HG03342 (cell line): ENCODE data around the gene CNGA3.
"Not testable (repeated sequence)": the region's sequence is repeated elsewhere in the genome, so short reads cannot be mapped to it uniquely, and the experiment has no call there.

Experiments used
- ATAC-seq: cut with Tn5 transposase; IDR thresholded peaks from one replicate; pipeline ENCODE4 v1.9.1; 2021; ENCODE audit warnings: mild to moderate bottlenecking, moderate library complexity; ENCODE audit not compliant: unreplicated experiment

The CNGA3 gene

DNA sequence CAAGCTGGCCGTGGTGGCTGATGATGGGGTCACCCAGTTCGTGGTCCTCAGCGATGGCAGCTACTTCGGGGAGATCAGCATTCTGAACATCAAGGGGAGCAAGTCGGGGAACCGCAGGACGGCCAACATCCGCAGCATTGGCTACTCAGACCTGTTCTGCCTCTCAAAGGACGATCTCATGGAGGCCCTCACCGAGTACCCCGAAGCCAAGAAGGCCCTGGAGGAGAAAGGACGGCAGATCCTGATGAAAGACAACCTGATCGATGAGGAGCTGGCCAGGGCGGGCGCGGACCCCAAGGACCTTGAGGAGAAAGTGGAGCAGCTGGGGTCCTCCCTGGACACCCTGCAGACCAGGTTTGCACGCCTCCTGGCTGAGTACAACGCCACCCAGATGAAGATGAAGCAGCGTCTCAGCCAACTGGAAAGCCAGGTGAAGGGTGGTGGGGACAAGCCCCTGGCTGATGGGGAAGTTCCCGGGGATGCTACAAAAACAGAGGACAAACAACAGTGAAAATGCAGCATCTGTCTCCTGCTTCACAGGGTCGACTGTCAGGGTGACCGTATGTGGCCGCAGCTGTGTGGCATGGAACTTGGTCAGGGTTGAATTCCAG lies 50.6 kb downstream of the CNGA3 start:
- no peak for ATAC-seq

DNA sequence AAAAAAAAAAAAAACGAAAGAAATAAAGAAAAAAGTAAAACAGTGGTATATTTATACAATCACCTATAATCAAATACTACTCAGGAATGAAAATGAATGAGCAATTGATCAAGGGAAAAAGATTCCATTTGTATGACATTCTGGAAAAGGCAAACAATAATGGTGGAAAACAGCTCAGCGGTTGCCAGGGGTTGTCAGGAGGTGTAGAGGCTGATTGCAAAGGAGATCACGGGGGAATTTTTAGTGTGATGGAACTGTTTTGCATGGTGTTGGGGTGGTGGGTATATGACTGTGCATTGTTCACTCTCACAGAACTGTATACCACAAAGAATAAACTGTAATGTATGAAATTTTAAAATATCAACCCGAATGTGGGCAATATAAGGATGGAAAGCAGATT lies 52.9 kb downstream of the CNGA3 start:
- ATAC-seq: no peak

DNA sequence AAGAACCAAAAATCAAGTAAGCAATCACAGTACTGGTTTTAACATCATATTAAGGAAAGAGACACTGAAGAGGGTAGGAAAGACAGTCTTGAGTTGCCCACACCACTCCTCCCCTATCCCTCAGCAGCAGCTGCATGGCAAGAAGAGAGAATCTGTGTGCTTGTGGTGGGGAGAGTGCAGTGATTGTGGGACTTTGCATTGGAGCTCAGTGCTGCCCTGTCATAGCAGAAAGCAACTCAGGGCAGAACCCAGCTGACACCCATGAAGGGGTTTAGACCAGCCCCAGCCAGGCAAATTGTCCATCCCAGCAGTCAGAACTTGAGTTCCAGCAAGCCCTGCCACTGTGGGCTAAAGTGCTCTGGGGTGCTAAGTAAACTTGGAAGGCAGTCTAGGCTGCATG lies 57.6 kb downstream of the CNGA3 start:
- ATAC-seq: no peak

DNA sequence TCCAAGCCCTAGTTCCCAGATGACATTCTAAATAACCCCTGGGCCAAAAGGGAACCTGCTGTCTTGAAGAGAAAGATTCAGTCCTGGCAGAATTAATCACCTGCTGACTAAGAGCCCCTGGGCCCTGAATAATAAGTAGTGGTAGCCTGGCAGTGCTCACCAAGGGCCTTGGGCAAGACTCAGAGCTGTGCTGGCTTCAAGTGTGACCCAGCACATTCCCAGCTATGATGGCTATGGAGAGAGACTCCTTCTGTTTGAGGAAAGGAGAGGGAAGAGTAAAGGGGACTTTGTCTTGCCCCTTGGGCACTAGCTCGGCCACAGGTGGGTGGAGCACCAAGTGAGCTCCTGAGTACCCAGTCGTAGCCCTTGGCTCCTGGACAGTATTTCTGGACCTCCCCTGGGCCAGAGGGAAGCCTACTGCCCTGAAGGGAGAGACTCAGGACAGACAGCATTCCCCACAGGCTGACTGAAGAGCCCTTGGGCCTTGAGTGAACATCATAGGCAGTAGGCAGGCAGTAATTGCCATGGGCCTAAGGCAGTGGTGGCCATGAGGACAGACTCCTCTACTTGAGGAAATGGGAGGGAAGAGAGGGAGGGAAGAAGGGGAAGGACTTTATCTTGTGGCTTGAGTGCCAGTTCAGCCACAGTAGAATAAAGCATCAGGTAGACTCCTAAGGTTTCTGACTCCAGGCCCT lies 58.4 kb downstream of the CNGA3 start:
- ATAC-seq: no peak

DNA sequence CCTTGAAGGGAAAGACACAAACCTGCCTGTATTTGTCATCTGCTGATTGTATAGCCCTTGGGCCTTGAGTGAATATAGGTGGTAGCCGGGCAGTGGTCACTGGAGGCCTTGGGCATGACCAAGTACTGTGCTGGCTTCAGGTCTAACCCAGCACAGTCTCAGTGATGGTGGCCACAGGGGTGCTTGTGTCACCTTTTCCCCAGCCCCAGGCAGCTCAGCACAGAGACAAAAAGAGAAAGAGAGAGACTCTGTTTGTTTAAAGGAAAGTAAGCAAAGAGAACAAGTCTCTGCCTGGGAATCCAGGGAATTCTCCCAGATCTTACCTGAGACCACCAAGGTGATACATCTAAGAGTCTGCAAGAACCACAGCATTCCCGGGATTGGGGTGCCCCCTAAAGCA lies 59.0 kb downstream of the CNGA3 start:
- ATAC-seq: no peak

DNA sequence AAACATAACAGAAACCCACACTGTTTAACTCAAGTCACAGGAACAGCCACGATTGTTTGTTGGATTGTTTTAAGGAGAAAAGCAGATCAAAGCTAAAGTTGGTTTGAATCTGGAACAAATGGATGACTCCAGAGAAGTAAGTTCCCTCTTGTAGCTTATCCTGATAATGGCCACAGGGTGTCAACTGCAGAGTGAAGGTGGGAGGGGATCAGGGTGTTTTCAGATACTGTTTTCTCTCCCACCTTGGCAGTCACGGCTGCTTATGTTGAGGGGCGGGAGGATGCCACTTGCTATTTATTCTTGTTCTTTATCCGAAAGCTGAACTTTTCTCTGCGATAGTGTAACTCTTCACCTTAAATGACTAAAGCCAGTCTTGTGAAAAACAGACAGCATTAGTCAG lies 61.9 kb downstream of the CNGA3 start:
- ATAC-seq: no peak

DNA sequence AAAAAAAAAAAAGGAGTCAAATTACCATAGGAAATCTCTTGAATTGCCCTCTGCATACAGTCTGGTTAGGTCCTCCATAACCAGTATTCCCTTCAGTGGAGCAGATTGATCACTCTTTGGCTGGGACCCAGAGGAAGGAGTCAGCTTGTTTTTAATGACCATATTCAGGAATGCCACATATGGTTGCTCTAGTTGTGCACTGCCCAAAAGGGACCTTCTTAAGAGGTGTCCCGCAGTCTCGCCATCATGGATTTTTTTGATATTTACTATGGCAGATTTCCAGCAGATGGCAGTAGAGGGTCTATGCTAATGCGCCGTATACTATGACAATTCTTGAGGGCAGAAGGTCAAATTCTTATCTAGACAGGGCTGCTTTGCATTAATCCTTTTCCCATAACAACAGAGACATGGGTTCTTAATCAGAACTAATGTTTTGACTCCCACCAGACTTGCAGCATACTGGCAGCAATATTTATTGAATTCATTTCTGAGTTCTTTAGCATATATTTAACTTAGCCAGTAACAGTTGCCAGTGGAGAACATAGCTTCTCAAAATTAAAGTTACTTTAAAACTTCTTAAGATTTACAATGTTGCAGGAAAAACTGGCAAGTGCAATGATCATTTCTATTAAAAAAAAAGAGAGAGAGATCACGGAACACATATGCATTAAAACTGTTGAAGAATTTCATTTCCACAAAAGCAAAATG lies 66.6 kb downstream of the CNGA3 start:
- peak; percentile 77 for ATAC-seq

DNA sequence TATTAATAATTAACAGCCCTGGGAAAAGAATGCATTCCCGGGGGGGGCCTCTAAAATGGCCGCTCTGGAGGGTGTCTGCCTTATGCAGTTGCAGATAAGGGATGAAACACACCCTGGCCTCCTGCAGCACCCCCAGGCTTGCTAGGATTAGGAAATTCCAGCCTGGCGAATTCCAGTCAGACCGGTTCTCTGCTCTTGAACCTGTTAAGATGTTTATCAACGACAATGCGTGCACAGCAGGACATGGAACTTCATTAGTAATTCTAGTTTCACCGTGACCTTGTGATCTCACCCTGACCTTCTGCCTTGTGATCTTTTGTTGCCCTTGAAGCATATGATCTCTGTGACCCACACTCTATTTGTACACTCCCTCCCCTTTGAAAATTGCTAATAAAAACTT lies 68.0 kb downstream of the CNGA3 start:
- ATAC-seq: not testable (repeated sequence)

DNA sequence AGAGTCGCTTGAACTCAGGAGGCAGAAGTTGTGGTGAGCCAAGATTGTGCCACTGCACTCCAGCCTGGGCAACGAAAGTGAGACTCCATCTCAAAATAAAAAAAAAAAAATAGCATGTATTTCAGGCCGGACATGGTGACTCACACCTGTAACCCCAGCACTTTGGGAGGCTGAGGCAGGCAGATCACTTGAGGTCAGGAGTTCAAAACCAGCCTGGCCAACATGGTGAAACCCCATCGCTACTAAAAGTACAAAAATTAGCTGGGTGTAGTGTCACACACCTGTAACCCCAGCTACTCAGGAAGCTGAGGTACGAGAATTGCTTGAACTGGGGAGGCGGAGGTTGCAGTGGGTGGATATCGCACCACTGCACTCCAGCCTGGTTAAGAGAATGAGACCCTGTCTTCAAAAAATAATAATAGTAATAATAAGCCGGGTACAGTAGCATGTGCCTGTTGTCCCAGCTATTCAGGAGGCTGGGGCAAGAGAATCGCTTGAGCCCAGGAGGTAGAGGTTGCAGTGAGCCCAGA lies 69.5 kb downstream of the CNGA3 start:
- not testable (repeated sequence) for ATAC-seq

DNA sequence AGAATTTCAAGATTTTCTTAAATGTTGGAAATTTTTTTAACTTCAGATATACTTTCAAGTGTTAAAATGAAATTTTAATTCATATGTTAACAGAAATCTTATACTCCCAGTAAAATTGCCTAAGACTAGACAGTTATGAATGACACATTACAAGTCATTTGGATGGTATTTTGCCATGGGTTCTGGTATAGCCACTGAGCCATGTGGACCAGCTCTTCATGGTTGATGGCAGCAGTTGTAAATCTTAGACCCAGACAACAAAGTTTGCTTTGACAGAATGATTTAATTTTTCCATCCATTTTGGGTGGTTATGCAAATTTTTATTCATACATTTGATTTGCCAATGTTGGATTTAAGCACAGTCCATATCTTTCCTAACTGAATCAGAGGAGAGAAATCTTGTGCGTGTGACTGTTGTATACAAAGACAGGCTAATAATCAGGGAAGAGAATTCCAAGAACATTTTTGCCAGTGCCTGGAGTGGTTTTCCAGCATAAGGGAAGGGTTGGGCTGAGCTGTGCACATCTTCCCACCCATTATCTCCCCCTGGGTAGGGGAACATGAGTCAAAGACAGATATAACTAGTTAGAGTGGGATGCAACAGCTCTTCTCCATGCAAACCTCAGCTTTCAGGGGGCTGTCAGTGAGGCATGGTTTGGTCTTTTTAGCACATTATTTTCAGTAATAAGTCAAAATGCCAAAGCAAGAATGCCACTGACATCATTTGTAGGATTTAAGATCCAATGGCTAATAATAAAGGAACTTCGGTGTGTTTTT lies 70.3 kb downstream of the CNGA3 start:
- ATAC-seq: no peak

DNA sequence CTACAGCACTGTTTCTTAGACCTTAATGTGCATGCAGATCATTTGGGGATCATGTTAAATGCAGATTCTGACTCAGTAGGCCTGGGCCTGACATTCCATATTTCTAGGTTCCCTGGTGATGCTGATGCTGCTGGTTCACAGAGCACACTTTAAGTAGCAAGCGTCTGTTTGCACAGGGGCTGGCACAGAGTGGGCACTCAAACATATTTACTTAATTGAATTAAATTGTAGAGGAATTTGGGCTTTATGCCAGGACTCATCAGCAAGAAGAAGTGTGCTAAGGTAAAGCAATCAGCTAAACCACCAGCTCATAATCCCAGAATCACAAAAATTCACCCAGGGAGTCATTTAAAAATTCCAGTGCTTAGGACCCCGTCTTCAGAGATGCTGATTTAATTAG lies 73.3 kb downstream of the CNGA3 start:
- ATAC-seq: no peak

DNA sequence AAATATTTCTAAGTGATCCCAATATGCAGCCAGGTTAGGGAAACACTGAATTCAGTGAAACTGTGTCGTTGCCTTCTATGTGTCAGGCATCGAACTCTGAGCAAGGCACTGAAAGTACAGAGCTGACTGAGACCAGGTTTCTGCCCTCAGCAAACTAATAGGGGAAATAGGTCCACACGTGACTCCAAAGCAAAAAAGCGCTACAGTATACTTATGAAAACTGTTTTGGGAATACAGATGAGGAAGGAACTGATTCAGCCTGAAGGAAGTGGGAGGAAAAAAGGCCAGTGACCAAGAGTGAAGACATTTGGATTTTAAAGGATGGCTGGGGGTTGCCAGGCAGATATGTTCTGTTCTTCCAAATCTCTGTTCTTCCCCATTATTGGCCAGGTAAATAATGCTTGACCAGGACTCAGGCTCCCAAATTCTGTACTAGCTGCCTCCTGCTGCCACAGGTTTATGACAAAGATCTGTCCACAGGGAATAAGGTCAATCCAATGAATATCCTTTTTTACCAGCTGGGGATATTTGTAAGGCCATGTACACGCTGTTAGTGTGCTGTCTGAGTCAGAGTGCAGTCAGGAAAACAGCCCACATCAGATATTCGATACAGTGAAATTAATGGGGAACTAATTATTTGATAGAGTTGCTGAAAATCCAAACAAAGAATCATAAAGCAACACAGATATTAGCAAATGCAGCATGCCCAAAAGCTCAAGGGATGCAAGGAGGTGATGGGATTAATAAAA lies 73.9 kb downstream of the CNGA3 start:
- ATAC-seq: no peak

DNA sequence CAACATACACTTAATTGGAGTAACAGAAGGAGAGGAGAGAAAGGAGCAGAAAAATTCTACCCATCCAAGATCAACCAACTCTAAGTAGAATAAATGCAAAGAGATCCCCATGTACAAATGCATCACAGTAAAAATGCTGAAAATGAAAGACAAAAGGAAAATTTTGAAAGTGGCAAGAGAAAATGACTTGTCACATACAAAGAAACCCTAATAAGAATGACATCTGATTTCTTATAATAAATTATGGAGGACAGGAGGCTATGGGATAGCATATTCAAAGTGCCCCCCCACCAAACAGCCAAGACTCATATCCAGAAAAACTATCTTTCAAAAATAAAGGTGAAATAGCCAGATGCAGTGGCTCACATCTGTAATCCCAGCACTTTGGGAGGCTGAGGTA lies 76.2 kb downstream of the CNGA3 start:
- no peak for ATAC-seq

DNA sequence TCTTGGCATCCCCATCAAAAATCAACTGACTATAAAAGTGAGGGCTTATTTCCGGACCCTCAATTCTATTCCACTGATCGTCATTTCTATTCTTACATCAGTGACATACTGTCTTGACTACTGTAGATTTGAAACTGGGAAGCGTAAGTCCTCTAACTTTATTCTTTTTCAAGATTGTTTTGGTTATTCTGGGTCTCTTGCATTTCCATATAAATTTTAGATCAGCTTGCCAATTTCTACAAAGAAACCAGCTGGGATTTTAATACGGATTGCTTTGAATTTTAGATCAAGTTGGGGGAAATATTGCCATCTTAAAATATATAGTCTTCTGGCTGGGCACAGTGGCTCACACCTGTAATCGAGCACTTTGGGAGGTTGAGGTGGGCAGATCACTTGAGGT lies 80.5 kb downstream of the CNGA3 start:
- ATAC-seq: no peak

DNA sequence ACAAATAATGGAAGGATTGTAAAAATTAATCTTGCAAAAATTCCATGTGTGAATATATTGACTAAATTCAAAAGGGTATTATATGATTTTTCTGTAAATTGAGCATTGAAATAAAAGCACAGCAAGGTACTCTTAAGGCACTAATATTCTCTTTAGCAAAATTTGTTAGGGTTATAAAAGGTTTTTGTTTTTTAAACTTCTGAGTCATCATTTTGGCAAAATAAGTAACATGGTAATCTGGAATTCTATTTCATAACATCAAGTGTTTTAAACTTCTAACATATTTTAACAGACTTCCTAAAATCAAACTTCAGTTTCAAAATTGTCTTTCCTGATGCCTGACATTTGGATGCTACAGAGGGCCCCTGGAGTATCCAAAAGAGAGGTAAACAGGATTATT lies 85.9 kb downstream of the CNGA3 start:
- ATAC-seq: no peak

DNA sequence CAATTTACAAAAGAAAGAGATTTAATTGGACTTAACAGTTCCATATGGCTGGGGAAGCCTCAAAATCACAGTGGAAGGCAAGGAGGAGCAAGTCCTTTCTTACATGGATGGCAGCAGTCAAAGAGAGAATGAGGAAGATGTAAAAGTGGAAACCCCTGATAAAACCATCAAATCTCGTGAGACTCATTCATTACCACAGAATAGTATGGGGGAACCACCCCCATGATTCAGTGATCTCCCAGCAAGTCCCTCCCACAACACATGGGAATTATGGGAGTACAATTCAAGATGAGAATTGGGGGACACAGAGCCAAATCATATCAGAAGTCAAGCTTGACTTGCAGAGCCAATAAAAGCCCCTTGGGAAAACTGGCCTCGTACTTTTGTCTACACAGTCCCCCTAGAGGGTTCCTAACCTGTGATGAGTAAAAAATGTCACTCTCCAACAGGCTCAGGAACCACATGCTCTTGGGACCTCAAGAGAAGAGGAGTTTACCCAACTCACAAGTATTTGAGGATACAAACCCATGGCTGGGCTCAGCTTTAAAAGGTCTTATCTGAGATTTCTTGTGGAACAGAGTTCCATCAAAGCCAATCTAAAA lies 87.2 kb downstream of the CNGA3 start:
- ATAC-seq: no peak

DNA sequence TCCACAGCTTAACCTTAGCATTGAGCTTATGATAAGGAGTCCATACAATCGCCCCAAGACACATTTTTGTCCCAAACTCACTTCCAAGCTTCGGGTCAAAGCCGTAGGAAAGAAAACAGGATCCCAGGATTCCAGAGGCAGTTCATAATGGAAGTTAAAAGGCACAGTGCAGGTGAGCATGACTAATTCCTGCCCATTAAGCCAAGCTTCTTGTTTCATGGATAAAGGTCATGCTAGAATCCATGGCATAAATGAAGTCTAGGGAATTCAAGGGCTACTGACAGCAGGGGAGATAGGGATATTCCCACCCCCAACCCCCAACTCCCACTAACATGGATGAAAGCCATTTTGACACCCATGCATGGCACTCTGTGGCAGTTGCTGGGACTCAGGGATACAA lies 88.2 kb downstream of the CNGA3 start:
- ATAC-seq: no peak

DNA sequence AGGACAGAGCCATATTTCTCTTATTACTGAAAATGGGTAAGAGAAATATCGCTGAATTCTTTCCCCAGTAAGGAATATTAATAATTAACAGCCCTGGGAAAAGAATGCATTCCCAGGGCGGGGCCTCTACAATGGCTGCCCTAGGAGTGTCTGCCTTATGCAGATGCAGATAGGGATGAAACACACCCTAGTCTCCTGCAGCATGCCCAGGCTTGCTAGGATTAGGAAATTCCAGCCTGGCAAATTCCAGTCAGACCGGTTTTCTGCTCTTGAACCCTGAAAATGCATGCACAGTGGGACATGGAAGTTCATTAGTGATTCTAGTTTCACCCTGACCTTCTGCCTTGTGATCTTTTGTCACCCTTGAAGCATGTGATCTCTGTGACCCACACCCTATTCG lies 89.4 kb downstream of the CNGA3 start:
- ATAC-seq: not testable (repeated sequence)

DNA sequence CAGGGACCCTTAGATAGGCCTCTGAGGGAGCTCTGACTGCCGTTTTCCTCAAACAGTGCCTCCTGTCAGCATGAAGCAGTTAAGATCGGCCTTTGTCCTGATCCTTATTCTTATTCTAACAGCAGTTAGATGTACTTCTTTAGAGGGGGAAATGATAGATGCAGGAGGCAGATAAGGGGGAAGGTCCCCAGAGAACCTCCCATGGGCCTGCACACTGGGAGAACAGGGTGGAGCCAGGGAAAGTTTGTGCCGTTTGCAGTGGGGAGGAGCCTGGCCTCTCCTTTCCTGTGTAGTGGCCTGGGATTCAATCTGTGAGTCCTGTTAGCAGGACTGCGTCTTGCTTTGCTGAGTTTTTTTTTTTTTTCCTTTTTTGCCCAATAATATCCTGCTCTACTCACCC lies 90.5 kb downstream of the CNGA3 start:
- ATAC-seq: no peak
